ENCODE measurements around the gene PPIF. TPM values are rescaled to one million over a fixed set of nuclear protein-coding genes. Genes with fewer than 3 reads are reported as not detected.

Gene PPIF
- polyA plus RNA-seq, 1 donor (not counting 4 experiments of a cell fraction or from before 2014, with no cell fraction given) = 71.3 TPM

DNA sequence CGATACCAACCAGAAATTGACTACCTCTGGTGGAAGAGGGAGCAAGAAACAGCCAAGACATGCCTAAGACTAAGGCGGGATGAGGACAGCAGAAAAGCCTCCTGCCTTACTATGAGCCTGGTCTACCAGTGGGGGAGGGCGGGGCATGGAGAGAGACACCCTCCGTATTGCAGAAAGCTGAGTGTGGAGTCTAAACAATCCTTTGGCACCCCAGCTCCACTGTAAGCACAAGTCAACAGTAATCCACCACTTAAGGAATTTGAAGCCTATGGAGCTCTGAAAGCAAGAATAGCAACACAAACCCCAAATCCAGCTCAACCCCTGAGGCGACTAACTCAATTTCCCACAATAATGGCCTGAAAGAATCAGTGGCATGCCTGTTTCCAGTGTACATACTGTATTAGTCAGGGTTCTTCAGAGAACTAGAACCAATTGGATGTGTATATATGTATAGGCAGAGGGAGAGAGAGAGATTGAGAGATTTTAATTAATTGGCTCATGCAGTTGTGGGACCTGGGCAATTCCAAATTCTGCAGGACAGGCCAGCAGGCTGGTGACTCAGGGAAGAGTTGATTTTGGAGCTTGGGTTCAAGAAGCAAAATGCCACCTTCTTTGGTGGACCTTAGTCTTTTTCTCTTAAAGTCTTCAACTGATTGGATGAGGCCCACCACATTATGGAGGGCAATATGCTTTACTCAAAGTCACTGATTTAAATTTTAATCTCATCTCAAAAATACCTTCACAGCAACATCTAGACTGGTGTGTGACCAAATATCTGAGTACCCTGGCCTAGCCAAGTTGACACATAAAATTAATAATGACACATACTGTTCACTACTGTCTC, 13.5 kb downstream of the PPIF start:
- Histone ChIP-seq H3K9me3 (ENCODE audit: control insufficient read depth, low read depth, low read length) (no peaks in the 10 kb centered on the region), H3K4me2 (ENCODE audit: control insufficient read depth, extremely low read depth, insufficient read depth, low read depth, low read length) (no peak overlapping the region), H2AFZ (ENCODE audit: control insufficient read depth, low read length) (no peak overlapping the region), H3K79me2 (ENCODE audit: control insufficient read depth, insufficient read depth, low read length) (no peaks in the 10 kb centered on the region), H3K27ac (ENCODE audit: control insufficient read depth, insufficient read depth, low read length) (no peak overlapping the region), H3K4me3 (ENCODE audit: control insufficient read depth in 2 of 3, extremely low read depth in 1 of 3, insufficient read depth in 2 of 3, low read depth in 1 of 3, low read length in 3 of 3) (no peak overlapping the region), H3K36me3 (ENCODE audit: control insufficient read depth in 2 of 2, extremely low read depth in 1 of 2, insufficient read depth in 2 of 2, low read length in 2 of 2) (no peaks in the 10 kb centered on the region), H3K4me1 (ENCODE audit: control insufficient read depth, extremely low read depth, insufficient read depth, low read length) (no peaks in the 10 kb centered on the region), H3K9me1 (ENCODE audit: control insufficient read depth, extremely low read depth, insufficient read depth, low read length) (no peaks in the 10 kb centered on the region), H4K20me1 (ENCODE audit: control insufficient read depth, extremely low read depth, insufficient read depth, low read length) (no peaks in the 10 kb centered on the region), H3K9ac (ENCODE audit: control insufficient read depth, extremely low read depth, insufficient read depth, low read length) (no peak overlapping the region), H3K27me3 (ENCODE audit: control insufficient read depth, extremely low read depth, insufficient read depth, low read length) (no peaks in the 10 kb centered on the region)
- FAIRE-seq = no peak
- dilution Hi-C loops (cut with MboI; ENCODE audit: extremely low pct_ligation_motif_present, low sequenced_read_pairs) = no loop called here
- DNase-seq (ENCODE audit: low read depth, low spot score) = no peak
- TF ChIP-seq, protein P1, sequence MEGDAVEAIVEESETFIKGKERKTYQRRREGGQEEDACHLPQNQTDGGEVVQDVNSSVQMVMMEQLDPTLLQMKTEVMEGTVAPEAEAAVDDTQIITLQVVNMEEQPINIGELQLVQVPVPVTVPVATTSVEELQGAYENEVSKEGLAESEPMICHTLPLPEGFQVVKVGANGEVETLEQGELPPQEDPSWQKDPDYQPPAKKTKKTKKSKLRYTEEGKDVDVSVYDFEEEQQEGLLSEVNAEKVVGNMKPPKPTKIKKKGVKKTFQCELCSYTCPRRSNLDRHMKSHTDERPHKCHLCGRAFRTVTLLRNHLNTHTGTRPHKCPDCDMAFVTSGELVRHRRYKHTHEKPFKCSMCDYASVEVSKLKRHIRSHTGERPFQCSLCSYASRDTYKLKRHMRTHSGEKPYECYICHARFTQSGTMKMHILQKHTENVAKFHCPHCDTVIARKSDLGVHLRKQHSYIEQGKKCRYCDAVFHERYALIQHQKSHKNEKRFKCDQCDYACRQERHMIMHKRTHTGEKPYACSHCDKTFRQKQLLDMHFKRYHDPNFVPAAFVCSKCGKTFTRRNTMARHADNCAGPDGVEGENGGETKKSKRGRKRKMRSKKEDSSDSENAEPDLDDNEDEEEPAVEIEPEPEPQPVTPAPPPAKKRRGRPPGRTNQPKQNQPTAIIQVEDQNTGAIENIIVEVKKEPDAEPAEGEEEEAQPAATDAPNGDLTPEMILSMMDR (optimal IDR thresholded peaks at IDR 0.05 in 1 of 3, IDR thresholded peaks at IDR 0.05 in 1 of 3, conservative IDR thresholded peaks at IDR 0.05 in 1 of 3; ENCODE audit: extremely low read depth in 1 of 3, insufficient read depth in 2 of 3, low read length in 3 of 3) = no peak
- TF ChIP-seq EZH2 (IDR thresholded peaks at IDR 0.05; ENCODE audit: low read length) = no peak

DNA sequence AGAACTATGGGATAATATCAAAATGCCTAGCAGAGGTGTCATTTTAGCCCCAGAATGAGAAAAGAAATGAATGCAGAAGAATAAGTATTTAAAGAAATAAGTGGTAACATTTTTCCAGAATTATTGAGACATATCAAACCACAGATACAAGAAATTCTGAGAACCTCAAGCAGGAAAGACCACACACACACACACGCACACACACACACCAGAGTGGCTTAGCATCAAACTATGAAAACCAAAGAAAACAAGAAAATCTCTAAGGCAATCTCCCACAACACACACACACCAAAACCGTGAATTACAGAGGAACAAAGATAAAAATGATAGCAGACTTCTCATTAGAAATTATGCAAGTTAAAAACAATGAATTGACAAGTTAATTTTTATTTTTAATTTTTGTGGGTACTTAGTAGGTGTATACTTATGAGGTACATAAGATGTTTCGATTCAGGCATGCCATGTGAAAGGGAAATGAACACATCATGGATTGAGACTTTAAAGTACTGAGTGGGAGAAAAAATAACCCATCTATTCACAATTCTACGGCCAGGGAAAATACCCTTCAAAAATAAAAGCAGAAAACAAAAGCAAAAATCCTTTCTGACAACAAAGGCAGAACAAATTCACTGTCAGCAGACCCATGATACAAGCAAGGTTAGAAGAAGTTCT, 14.6 kb downstream of the PPIF start:
- no peaks in the 10 kb centered on the region for H3K36me3 ChIP-seq (ENCODE audit: control insufficient read depth in 2 of 2, extremely low read depth in 1 of 2, insufficient read depth in 2 of 2, low read length in 2 of 2)
- TF ChIP-seq, protein P1 (optimal IDR thresholded peaks at IDR 0.05 in 1 of 3, IDR thresholded peaks at IDR 0.05 in 1 of 3, conservative IDR thresholded peaks at IDR 0.05 in 1 of 3; ENCODE audit: extremely low read depth in 1 of 3, insufficient read depth in 2 of 3, low read length in 3 of 3) = no peak
- no peak for TF ChIP-seq EZH2 (IDR thresholded peaks at IDR 0.05; ENCODE audit: low read length)
- H2AFZ ChIP-seq (ENCODE audit: control insufficient read depth, low read length) = no peak overlapping the region
- no peaks in the 10 kb centered on the region for H3K9me3 ChIP-seq (ENCODE audit: control insufficient read depth, low read depth, low read length)
- DNase-seq (ENCODE audit: low read depth, low spot score) = no peak
- H3K79me2 ChIP-seq (ENCODE audit: control insufficient read depth, insufficient read depth, low read length) = no peaks in the 10 kb centered on the region
- no peaks in the 10 kb centered on the region for H3K27me3 ChIP-seq (ENCODE audit: control insufficient read depth, extremely low read depth, insufficient read depth, low read length)
- no peak overlapping the region for H3K4me2 ChIP-seq (ENCODE audit: control insufficient read depth, extremely low read depth, insufficient read depth, low read depth, low read length)
- no peaks in the 10 kb centered on the region for H3K4me1 ChIP-seq (ENCODE audit: control insufficient read depth, extremely low read depth, insufficient read depth, low read length)
- H3K9me1 ChIP-seq (ENCODE audit: control insufficient read depth, extremely low read depth, insufficient read depth, low read length) = no peaks in the 10 kb centered on the region
- no peak for FAIRE-seq
- dilution Hi-C loops (cut with MboI; ENCODE audit: extremely low pct_ligation_motif_present, low sequenced_read_pairs) = no loop called here
- no peak overlapping the region for H3K27ac ChIP-seq (ENCODE audit: control insufficient read depth, insufficient read depth, low read length)
- H4K20me1 ChIP-seq (ENCODE audit: control insufficient read depth, extremely low read depth, insufficient read depth, low read length) = no peaks in the 10 kb centered on the region
- no peak overlapping the region for H3K9ac ChIP-seq (ENCODE audit: control insufficient read depth, extremely low read depth, insufficient read depth, low read length)
- no peak overlapping the region for H3K4me3 ChIP-seq (ENCODE audit: control insufficient read depth in 2 of 3, extremely low read depth in 1 of 3, insufficient read depth in 2 of 3, low read depth in 1 of 3, low read length in 3 of 3)

Data from keratinocyte (primary cell).